Colonic mucosa (tissue), 4 donors: ENCODE measurements around the gene USP12. TPM values are rescaled to one million over a fixed set of nuclear protein-coding genes. Genes with fewer than 3 reads are reported as not detected.

ENCODE experiments used
- DNase-seq: peaks from one replicate; pipeline ENCODE4 v3.0.0-alpha.2; 2020
- H3K27ac ChIP-seq: fragments of 200-600 bp; one replicate; pipeline ENCODE4 v1.8.0; 2021
- H3K27me3 ChIP-seq: fragments of 200-600 bp; one replicate; pipeline ENCODE4 v1.8.0; 2021
- H3K36me3 ChIP-seq: fragments of 200-600 bp; one replicate; pipeline ENCODE4 v1.8.0; 2021
- H3K4me1 ChIP-seq: fragments of 200-600 bp; one replicate; pipeline ENCODE4 v1.8.0; 2021; ENCODE audit warnings: mild to moderate bottlenecking
- H3K4me3 ChIP-seq: fragments of 200-600 bp; one replicate; pipeline ENCODE4 v1.8.0; 2021
- H3K9ac ChIP-seq, 2 donors: one replicate each; pipeline ENCODE4 v1.7.0; 2013; ENCODE audit warnings: control low read depth in 2 of 2, low read depth in 2 of 2, low read length in 2 of 2
- H3K9me3 ChIP-seq: fragments of 200-600 bp; one replicate; pipeline ENCODE4 v1.8.0; 2021
- intact Hi-C: fragments of 100-400 bp; cut with DNase I; formaldehyde crosslinking; loops from one replicate; pipeline ENCODE4 v1.14.1; 2022
- total RNA-seq, 2 donors: library from RNA; stranded (reverse); fragmentation: NEBNext Ultra II Directional in 1 of 2; extraction: Animal tissue kit (Norgen Biotek cat#: 25700) in 1 of 2; gene quantifications; one replicate each; pipeline ENCODE4 v1.2.1, GENCODE V29; 2021
- TF ChIP-seq, protein P1 (sequence below): fragments of 200-600 bp; IDR thresholded peaks from one replicate; pipeline ENCODE4 v1.8.0; 2022; ENCODE audit warnings: antibody characterized with exemption, mild to moderate bottlenecking
- donor health status: healthy.
- donor health status: DM: no; HTN: no; CAD: no.
- donor health status: DM: no; HTN: no; CAD: no.

Gene USP12
- total RNA-seq, 2 donors from 2014 or later = 28.0 to 48.0 TPM

- H3K4me1 ChIP-seq = no peaks in the 10 kb centered on the region
- no peaks in the 10 kb centered on the region for H3K36me3 ChIP-seq
- TF ChIP-seq, protein P1, sequence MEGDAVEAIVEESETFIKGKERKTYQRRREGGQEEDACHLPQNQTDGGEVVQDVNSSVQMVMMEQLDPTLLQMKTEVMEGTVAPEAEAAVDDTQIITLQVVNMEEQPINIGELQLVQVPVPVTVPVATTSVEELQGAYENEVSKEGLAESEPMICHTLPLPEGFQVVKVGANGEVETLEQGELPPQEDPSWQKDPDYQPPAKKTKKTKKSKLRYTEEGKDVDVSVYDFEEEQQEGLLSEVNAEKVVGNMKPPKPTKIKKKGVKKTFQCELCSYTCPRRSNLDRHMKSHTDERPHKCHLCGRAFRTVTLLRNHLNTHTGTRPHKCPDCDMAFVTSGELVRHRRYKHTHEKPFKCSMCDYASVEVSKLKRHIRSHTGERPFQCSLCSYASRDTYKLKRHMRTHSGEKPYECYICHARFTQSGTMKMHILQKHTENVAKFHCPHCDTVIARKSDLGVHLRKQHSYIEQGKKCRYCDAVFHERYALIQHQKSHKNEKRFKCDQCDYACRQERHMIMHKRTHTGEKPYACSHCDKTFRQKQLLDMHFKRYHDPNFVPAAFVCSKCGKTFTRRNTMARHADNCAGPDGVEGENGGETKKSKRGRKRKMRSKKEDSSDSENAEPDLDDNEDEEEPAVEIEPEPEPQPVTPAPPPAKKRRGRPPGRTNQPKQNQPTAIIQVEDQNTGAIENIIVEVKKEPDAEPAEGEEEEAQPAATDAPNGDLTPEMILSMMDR = no peak
- no peaks in the 10 kb centered on the region for H3K9me3 ChIP-seq
- intact Hi-C loops = loop anchor here (10.0 kb wide), 1 partner anchor 45 kb away; no protein-coding TSS in a partner anchor
- H3K27ac ChIP-seq = no peak overlapping the region
- H3K4me3 ChIP-seq = no peak overlapping the region
- DNase-seq = no peak
- no peaks in the 10 kb centered on the region for H3K27me3 ChIP-seq
- no peak overlapping the region for H3K9ac ChIP-seq
Measured at GRCh38 chr13:27159806-27160563, 11.6 kb downstream of the USP12 start.

- Histone ChIP-seq H3K9me3 (no peaks in the 10 kb centered on the region), H3K27me3 (no peaks in the 10 kb centered on the region), H3K36me3 (no peaks in the 10 kb centered on the region), H3K4me3 (no peak overlapping the region), H3K9ac (no peak overlapping the region), H3K4me1 (peaks cover 5% of the 10 kb centered on the region), H3K27ac (no peak overlapping the region)
- TF ChIP-seq, protein P1 = no peak
- intact Hi-C loops = no loop called here
- DNase-seq = no peak
Measured at GRCh38 chr13:27158335-27158734, 13.3 kb downstream of the USP12 start.

- Histone ChIP-seq H3K36me3 (no peaks in the 10 kb centered on the region), H3K9me3 (no peaks in the 10 kb centered on the region), H3K4me1 (peaks cover 10% of the 10 kb centered on the region), H3K4me3 (no peak overlapping the region), H3K9ac (no peak overlapping the region), H3K27me3 (no peaks in the 10 kb centered on the region), H3K27ac (peak overlapping the region; percentile 21)
- TF ChIP-seq, protein P1 = no peak
- DNase-seq = no peak
- intact Hi-C loops = no loop called here
Measured at GRCh38 chr13:27151798-27152599, 19.6 kb downstream of the USP12 start.

DNA sequence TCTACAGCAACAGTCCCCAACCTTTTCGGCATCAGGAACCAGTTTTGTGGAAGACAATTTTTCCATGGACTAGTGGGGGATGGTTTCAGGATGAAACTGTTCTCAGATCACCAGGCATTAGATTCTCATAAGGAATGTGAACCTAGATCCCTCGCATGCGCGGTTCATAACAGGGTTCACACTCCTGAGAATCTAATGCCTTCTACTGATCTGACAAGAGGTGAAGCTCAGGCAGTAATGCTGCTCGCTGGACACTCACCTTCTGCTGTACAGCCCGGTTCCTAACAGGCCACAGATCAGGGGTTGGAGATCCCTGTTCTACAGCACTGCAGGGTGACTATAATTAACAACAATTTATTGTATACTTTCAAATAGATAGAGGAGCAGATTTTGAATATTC lies 21.9 kb downstream of the USP12 start:
- Histone ChIP-seq H3K4me1 (peaks cover 10% of the 10 kb centered on the region), H3K4me3 (no peak overlapping the region), H3K36me3 (no peaks in the 10 kb centered on the region), H3K9ac (no peak overlapping the region), H3K27me3 (no peaks in the 10 kb centered on the region), H3K27ac (no peak overlapping the region), H3K9me3 (no peaks in the 10 kb centered on the region)
- TF ChIP-seq, protein P1 = no peak
- intact Hi-C loops = no loop called here
- DNase-seq = no peak

DNA sequence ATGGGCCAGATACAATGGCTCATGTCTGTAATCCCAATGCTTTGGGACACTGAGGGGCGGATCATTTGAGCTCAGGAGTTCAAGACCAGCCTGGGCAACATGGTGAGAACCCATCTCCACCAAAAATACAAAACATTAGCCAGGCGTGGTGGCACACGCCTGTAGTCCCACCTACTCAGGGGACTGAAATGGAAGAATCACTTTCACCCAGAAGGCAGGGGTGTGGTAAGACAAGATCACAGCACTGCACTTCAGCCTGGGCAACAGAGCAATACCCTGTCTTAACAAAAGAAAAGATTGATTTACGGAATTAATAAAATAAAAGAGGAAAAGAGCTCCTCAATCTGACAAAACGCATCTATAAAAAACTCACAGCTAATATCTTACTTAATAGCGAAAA lies 22.7 kb downstream of the USP12 start:
- H3K9me3 ChIP-seq = no peaks in the 10 kb centered on the region
- H3K9ac ChIP-seq = no peak overlapping the region
- H3K27me3 ChIP-seq = no peaks in the 10 kb centered on the region
- no peak for DNase-seq
- no peaks in the 10 kb centered on the region for H3K36me3 ChIP-seq
- H3K4me3 ChIP-seq = no peak overlapping the region
- TF ChIP-seq, protein P1 = no peak
- intact Hi-C loops = no loop called here
- no peak overlapping the region for H3K27ac ChIP-seq
- H3K4me1 ChIP-seq = peaks cover 6% of the 10 kb centered on the region
